Transverse colon (tissue), 4 donors: Measurements from ENCODE around the gene DIAPH3. TPM values are rescaled to one million over a fixed set of nuclear protein-coding genes. Genes with fewer than 3 reads are reported as not detected.

ENCODE experiments used
- DNase-seq: peaks from one replicate; pipeline ENCODE4 v3.0.0-alpha.2; 2019
- H3K27ac ChIP-seq, 4 donors: fragments of 200-600 bp; sonication (generic); 2 replicates each; pipeline ENCODE4 v1.5.1; 2016 to 2018; ENCODE audit warnings: inconsistent platforms in 4 of 4
- H3K27me3 ChIP-seq: fragments of 200-600 bp; sonication (generic); 2 replicates; pipeline ENCODE4 v1.5.1; 2017; ENCODE audit warnings: inconsistent platforms
- H3K36me3 ChIP-seq, 4 donors: fragments of 200-600 bp; sonication (generic); 2 replicates each; pipeline ENCODE4 v1.5.1; 2017 to 2019; ENCODE audit warnings: inconsistent platforms in 4 of 4
- H3K4me1 ChIP-seq, 4 donors: fragments of 200-600 bp; sonication (generic); 2 replicates each; pipeline ENCODE4 v1.5.1; 2017 to 2020; ENCODE audit warnings: inconsistent platforms in 4 of 4
- H3K4me3 ChIP-seq, 4 donors: fragments of 200-600 bp; sonication (generic); 1 replicate in 1 of 4; 2 replicates in 3 of 4; pipeline versions ENCODE4 v1.5.1 to v1.6.1; 2017 to 2019; ENCODE audit warnings: inconsistent platforms in 4 of 4
- H3K9me3 ChIP-seq, 2 donors: fragments of 200-600 bp; sonication (generic); 2 replicates each; pipeline ENCODE4 v1.5.1; 2017 to 2019; ENCODE audit warnings: inconsistent platforms in 2 of 2
- EP300 ChIP-seq: sonication (generic); formaldehyde crosslinking; IDR thresholded peaks from one replicate; pipeline ENCODE4 v1.6.1; 2017; ENCODE audit warnings: antibody characterized with exemption, low read depth
- POLR2A ChIP-seq: fragments of 450-650 bp; IDR thresholded peaks from one replicate; pipeline ENCODE4 v1.6.1; 2016; ENCODE audit warnings: antibody characterized with exemption, mild to moderate bottlenecking, moderate library complexity
- POLR2AphosphoS5 ChIP-seq, 3 donors: sonication (generic); formaldehyde crosslinking; IDR thresholded peaks; one replicate each; pipeline ENCODE4 v1.6.1; 2016; ENCODE audit warnings: antibody characterized with exemption in 3 of 3
- WGBS, 2 donors: methylation state at CpG; one replicate each; pipeline ENCODE4 v1.1.5; 2018; ENCODE audit warnings: low coverage in 1 of 2; 5-methylcytosine and 5-hydroxymethylcytosine counted together
- in situ Hi-C, 4 donors: fragments of 200-750 bp; cut with MboI; loops; one replicate each; pipeline versions ENCODE4 v1.15.0 to v1.15.1; 2017; ENCODE audit warnings: low sequenced_read_pairs in 3 of 4, low pct_ligation_motif_present in 1 of 4, low pct_unique_long_range_greater_than_20kb in 1 of 4
- intact Hi-C: fragments of 100-400 bp; cut with DNase I; formaldehyde crosslinking; loops from one replicate; pipeline ENCODE4 v1.15.1; 2023; ENCODE audit warnings: low total_unique reads
- total RNA-seq, 4 donors: library from RNA; depleted of rRNA; stranded (reverse); fragments of >200 nt; gene quantifications; one replicate each; pipeline ENCODE4 v1.1.0, GENCODE V29; 2016
- TF ChIP-seq, protein P1 (sequence below), 5 experiments: fragments of 200-600 bp in 3 of 5; fragments of 450-650 bp in 2 of 5; sonication (generic) in 3 of 5; IDR thresholded peaks; 1 replicate in 2 of 5; 2 replicates in 3 of 5; pipeline ENCODE4 v1.5.1; 2016 to 2017; ENCODE audit warnings: antibody characterized with exemption in 5 of 5, inconsistent platforms in 3 of 5, mild to moderate bottlenecking in 2 of 5, moderate library complexity in 1 of 5

DIAPH3 gene
- total RNA-seq, 4 donors from 2014 or later: 0.95 to 1.6 (median 1.2) TPM

DNA sequence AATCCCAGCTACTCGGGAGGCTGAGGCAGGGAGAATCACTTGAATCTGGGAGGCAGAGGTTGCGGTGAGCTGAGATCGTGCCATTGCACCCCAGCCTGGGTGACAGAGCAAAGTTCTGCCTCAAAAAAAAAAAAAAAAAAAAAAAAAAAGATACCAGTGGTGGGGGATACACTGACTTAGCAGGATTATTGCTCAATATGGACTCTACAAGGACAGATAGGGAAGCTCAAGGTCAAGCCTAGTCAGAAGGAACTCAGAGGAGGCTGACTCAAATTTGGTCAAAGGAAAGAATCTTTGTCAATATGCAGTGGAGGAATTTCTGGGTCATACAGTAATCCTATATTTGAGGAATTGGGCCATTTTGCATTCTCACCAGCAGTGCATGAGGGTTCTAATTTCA lies 6.7 kb upstream of the DIAPH3 start:
- intact Hi-C loops (no loop called here), in situ Hi-C loops (loop anchor here in 1 of 4 donors (25.0 kb wide), 1 partner anchor 217 kb away; the partner anchor contains the start of gene TDRD3)
- WGBS, 2 donors: 88 to 92% methylated on average over 1 to 3 of the region's 3 CpGs
- no peak for DNase-seq
- Histone ChIP-seq H3K36me3 (no peaks in the 10 kb centered on the region), H3K9me3 (no peaks in the 10 kb centered on the region), H3K4me3 (no peak overlapping the region), H3K27me3 (no peaks in the 10 kb centered on the region), H3K4me1 (no peaks in the 10 kb centered on the region), H3K27ac (no peak overlapping the region)
- TF ChIP-seq, protein P1, sequence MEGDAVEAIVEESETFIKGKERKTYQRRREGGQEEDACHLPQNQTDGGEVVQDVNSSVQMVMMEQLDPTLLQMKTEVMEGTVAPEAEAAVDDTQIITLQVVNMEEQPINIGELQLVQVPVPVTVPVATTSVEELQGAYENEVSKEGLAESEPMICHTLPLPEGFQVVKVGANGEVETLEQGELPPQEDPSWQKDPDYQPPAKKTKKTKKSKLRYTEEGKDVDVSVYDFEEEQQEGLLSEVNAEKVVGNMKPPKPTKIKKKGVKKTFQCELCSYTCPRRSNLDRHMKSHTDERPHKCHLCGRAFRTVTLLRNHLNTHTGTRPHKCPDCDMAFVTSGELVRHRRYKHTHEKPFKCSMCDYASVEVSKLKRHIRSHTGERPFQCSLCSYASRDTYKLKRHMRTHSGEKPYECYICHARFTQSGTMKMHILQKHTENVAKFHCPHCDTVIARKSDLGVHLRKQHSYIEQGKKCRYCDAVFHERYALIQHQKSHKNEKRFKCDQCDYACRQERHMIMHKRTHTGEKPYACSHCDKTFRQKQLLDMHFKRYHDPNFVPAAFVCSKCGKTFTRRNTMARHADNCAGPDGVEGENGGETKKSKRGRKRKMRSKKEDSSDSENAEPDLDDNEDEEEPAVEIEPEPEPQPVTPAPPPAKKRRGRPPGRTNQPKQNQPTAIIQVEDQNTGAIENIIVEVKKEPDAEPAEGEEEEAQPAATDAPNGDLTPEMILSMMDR (IDR thresholded peaks at IDR 0.05): no peak
- no peak for TF ChIP-seq POLR2A
- no peak for TF ChIP-seq POLR2AphosphoS5 (IDR thresholded peaks at IDR 0.05)
- no peak for TF ChIP-seq EP300

DNA sequence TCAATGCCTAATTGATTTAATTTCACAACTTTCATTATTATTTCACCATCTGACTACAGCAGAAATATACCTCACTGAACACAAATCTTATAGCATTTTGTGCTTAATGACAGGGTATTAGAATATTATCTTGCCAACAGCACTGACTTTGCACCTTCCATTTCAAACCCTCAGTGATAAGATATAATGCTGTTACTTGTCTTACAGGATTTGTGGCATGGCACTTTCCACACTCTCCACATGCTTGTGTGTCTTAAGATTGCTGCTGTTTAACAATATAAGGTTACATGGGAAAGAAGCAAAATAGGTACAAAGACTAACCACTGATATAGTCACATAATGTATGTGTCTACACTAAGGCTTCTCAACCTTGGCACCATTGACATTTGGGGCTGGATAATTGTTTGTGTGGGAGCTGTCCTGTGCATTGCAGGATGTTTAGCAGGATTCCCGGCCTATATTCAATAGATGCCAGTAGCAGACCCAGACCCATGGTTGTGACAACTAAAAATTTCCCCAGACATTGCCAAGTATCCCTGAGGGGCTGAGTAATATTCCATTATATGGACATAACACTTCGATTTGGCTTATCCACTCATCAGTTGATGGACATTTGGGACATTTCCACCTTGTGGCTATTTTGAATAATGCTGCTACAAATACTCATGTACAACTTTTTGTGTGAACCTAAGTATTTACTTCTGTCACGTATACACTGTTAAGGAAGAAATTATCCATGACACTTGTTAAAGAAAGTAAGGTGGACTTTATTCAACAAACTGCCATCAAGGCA lies 5.7 kb upstream of the DIAPH3 start:
- TF ChIP-seq POLR2A: no peak
- no peak for TF ChIP-seq EP300
- TF ChIP-seq, protein P1 (IDR thresholded peaks at IDR 0.05): no peak
- TF ChIP-seq POLR2AphosphoS5 (IDR thresholded peaks at IDR 0.05): no peak
- Histone ChIP-seq H3K9me3 (no peaks in the 10 kb centered on the region), H3K4me1 (peaks cover 0 to 9% (median 4%) of the 10 kb centered on the region in 4 donors), H3K4me3 (no peak overlapping the region), H3K36me3 (no peaks in the 10 kb centered on the region), H3K27me3 (no peaks in the 10 kb centered on the region), H3K27ac (no peak overlapping the region)
- DNase-seq: no peak
- 88 to 100% methylated on average over 3 of the region's 3 CpGs for WGBS, 2 donors
- intact Hi-C loops: no loop called here
- in situ Hi-C loops: loop anchor here in 1 of 4 donors (25.0 kb wide), 1 partner anchor 218 kb away; the partner anchor contains the start of gene TDRD3

DNA sequence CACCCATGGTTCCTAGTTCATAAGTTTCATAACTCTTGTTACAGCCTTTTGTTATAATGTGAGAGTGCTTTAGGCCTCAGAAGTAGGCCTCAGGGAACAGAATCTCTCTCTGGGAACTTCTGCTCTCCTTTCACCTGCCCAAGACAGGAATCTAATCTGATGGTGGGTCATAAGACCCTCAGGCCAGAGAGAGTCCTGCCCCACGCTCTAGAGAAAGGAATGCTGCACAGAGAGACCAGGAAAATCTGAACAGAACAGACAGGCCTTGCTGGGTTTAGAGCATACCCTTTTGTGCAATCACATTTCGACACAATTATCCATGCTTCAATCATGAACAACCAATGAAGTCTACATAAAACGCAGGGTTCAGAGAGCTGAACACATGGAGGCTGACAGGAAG lies 3.4 kb upstream of the DIAPH3 start:
- Histone ChIP-seq H3K4me1 (peaks cover 0 to 18% (median 12%) of the 10 kb centered on the region in 4 donors), H3K9me3 (no peaks in the 10 kb centered on the region), H3K27ac (no peak overlapping the region), H3K27me3 (no peaks in the 10 kb centered on the region), H3K4me3 (no peak overlapping the region), H3K36me3 (no peaks in the 10 kb centered on the region)
- 79 to 100% methylated on average over 1 to 3 of the region's 3 CpGs for WGBS, 2 donors
- in situ Hi-C loops: loop anchor here in 1 of 4 donors (25.0 kb wide), 1 partner anchor 220 kb away; the partner anchor contains the start of gene TDRD3
- intact Hi-C loops: no loop called here
- DNase-seq: no peak
- TF ChIP-seq, protein P1 (IDR thresholded peaks at IDR 0.05): no peak
- TF ChIP-seq POLR2AphosphoS5 (IDR thresholded peaks at IDR 0.05) (no peak), POLR2A (no peak), EP300 (no peak)

DNA sequence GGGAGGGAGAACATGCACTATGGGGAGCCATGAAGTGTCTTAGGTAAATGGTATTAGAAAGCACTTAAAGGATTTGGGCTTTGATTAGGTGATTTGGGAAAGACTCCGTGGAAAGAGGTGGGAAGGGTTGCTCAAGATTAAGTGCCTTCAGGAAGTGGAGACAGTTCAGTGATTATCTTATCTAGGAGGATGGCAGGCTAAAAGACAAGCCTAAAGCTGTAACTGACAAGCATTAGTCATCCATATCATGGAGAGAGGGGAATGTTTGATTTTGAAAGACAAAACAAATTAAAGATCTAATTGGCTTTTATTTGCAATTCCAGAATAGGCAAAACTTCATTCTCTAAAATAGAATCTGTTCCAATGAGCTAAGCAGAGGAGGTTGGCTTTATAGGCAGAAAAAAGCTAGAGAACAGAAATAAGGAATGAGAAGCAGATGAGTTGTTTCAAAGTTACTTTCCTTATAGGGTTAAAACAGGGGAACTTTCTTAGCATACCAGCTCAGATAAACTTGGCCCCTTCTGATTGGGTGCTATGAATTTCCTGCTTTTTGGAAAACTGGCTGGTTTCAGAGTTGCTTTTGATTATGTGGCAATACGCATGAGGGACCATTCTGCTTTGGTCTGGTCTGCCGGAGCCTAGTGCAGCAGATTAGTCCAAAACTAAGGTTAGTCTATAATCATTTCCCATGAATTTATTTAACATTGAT lies 1.8 kb upstream of the DIAPH3 start:
- H3K36me3 ChIP-seq: no peaks in the 10 kb centered on the region
- no peak for TF ChIP-seq POLR2A
- DNase-seq: no peak
- no peaks in the 10 kb centered on the region for H3K9me3 ChIP-seq
- H3K4me1 ChIP-seq: peaks cover 0 to 18% (median 12%) of the 10 kb centered on the region in 4 donors
- no peak overlapping the region for H3K4me3 ChIP-seq
- intact Hi-C loops (no loop called here), in situ Hi-C loops (loop anchor here in 1 of 4 donors (25.0 kb wide), 1 partner anchor 222 kb away; the partner anchor contains the start of gene TDRD3)
- WGBS, 2 donors: 79 to 82% methylated on average over 3 of the region's 3 CpGs
- peak overlapping the region in 1 of 4 donors; percentile 93 for H3K27ac ChIP-seq
- H3K27me3 ChIP-seq: no peaks in the 10 kb centered on the region
